GM19463 (cell line): ENCODE data around the gene ASPN.
"Not testable (repeated sequence)": the region's sequence is repeated elsewhere in the genome, so short reads cannot be mapped to it uniquely, and the experiment has no call there.

Source experiments
- ATAC-seq: cut with Tn5 transposase; IDR thresholded peaks from one replicate; pipeline ENCODE4 v1.9.1; 2021; ENCODE audit warnings: mild to moderate bottlenecking, moderate library complexity; ENCODE audit not compliant: unreplicated experiment

The ASPN gene

DNA sequence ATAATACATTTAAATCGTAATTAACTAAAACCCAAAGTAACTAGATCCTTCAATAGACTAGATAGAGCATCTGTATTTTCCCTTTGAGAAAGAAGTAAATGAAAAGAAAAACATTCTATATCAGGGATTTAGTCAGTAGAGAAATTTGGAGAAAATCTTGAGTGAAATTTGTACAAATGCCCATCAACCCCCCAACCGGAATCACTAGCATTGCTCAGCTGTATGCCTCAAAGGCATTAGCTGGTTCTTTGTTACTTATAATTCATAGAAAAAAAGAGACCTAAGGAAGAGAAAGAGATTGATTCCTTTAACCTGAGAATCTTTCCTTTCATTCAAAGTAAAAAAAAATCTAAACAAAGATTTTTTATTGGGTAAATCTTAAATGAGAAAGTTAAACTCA lies 58.7 kb downstream of the ASPN start:
- ATAC-seq, result no peak

DNA sequence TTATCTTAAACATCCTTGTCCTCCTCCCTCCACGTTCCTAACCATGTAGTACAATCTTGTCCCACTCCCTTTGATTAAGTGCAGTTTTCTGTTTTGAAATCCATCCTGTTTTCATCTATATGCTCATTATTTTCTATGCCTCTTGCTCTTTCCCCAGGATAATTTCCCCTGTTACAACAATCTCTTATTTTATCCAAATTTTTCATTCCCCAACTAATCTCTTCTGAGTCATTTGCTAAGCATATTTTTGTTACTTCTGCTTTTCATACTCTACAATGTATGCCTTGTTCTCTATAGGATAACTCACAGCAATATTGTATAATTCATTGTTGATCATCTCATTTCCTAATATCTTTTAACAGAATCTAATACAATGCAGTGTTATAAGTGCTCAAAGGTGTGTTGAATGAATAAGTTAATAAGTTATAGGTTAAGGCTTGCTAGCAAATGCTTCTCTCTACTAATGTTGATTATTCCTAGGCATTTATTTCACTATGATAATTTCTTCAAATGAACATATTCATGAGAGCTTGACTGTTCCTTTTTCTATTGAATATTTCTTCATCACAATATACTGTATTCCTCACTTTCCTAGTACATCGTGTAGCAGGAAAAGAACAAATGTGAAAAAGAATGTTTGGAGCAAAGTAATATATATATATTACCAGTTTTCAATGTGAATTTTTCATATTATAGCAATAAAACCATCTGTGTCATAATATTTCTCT lies 59.5 kb downstream of the ASPN start:
- no peak for ATAC-seq

DNA sequence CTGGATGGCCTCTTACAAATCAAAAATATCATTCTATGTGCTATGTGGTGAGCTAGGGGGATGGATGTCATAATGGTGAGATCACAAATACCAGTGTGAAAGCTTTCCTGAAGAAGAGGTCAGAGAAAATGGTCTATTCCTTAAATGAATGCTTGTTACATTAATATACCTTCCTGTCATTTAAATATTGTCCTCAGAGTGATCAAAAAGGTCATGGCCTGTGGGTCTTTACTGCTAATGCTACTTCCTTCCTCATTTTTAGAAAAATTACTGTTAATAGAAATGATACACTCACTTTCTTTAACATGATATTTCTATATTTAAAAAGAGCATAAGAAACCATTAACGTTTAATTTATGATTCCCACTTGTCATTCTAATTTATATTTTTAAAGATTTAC lies 67.7 kb downstream of the ASPN start:
- no peak for ATAC-seq

DNA sequence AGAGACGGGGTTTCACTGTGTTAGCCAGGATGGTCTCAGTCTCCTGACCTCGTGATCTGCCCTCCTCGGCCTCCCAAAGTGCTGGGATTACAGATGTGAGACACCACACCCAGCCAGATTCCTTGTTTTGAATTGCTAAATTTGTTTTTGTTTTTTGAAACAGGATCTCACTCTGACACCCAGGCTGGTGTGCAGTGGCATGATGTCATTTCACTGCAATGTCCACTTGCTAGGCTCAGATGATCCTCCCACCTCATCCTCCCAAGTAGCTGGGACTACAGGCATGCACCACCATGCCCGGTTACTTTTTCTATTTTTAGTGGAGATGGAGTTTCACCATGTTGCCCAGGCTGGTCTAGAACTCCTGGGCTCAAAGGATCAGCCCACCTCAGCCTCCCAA lies 71.1 kb downstream of the ASPN start:
- ATAC-seq, result not testable (repeated sequence)

DNA sequence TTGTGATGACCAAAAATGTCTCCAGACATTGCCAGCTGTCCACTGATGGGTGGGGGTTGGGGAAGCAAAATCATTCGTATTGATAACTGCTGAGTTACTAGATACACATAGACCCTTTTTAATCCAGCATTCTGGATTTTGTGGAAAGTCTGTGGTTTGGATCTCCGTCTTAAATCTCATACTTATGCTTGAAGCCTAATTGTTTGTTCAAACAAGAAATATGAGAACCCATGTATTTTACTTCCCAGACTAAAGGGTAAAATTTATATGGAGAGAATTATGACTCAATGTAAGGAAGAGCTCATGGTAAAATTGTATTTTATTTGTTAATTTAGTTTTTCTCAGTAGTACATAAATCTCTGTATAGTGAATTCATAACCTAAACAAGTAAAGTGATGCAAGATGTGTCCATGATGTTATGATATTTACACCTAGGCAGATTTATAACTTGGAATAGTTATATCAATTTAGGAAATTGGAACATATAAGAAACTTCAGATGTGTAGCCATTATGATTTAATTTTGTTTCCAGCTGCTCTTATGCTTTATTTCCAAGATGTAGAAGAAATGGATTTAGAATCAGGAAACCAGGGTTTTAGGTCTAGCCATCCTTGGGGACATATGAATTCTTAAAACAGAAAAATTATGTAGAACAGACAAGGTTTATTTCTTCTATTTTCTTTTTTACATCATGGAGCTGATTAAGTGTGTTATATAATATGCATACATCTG lies 73.4 kb downstream of the ASPN start:
- ATAC-seq, result no peak

DNA sequence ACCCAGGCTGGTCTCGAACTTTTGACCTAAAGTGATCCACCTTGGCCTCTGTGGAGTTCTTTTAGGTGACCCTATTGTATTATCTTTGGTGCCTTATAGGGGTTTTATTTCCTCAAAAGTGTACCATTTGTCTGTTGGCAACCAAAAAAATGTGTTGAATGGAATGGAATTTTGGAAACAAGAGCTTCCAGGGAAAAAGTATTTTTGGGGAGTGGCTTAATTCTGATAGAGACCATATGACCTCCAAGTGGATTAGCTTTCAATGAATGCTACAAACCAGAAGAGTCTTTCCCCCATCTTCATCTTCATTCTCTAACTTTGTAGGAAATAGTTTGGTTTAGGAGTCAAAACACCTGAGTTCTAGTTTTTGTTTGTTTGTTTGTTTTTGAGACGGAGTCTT lies 74.5 kb downstream of the ASPN start:
- no peak for ATAC-seq

DNA sequence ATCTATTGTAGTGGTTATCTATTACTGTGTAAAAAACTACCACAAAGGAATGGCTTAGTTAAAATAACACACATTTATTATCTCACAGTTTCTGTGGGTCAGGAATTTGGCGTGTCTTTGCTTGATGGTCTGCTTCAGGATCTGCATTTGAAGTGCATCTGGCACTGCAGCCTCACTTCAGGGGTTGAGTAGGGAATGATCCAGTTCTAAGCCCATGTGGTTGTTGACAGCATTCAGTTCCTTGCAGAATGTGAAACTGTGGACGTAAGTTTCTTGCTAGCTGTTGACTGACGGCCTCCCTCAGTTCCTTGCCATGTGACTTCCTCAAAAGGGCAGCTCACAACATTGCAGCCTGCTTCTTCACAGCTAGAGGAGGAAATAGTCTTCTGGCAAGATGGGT lies 75.8 kb downstream of the ASPN start:
- peak; percentile 69 for ATAC-seq
